Measurements from ENCODE around the gene PIK3CD. TPM values are rescaled to one million over a fixed set of nuclear protein-coding genes. Genes with fewer than 3 reads are reported as not detected.

The PIK3CD gene
- total RNA-seq, 1 experiment from 2014 or later: 43.5 TPM

DNA sequence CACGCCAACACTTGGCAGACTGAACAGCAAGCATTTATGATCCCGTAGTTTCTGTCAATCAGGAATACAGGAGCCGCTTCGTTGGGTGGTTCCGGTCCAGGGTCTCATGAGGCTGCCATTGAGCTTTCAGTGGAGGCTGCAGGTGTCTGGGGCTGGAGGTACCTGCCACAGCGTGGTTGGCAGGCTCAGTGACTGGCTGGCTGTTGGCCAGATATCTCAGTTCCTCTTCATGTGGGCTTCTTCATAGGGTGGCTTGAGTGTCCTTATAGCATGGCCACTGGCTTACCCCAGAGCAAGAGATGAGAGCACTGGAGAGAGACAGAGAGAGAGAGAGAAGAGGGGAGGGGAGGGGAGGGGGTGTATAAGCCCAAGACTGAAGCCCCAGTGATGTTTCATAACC is 29.3 kb downstream of the PIK3CD start:
- no peak overlapping the region for H3K4me2 ChIP-seq (ENCODE audit: low read depth, low read length, poor library complexity, severe bottlenecking)
- peaks cover 4% of the 10 kb centered on the region; the same call in 1 of the 2 replicates for H3K36me3 ChIP-seq (ENCODE audit: insufficient read depth, low read length)
- no peaks in the 10 kb centered on the region for H4K20me1 ChIP-seq (ENCODE audit: insufficient read depth, low read depth, low read length)
- H3K9me2 ChIP-seq (replicated peaks; ENCODE audit: insufficient read depth, low read length): no peaks in the 10 kb centered on the region
- peaks cover 50% of the 10 kb centered on the region for H3K79me2 ChIP-seq (ENCODE audit: low read length)
- no peak overlapping the region for H3K27ac ChIP-seq (ENCODE audit: low read length)
- no peaks in the 10 kb centered on the region for H3K9me3 ChIP-seq (ENCODE audit: low read length)
- H3K4me1 ChIP-seq (ENCODE audit: low read length): peaks cover 13% of the 10 kb centered on the region
- no peaks in the 10 kb centered on the region for H3K27me3 ChIP-seq (ENCODE audit: low read length)
- no peak overlapping the region for H3K4me3 ChIP-seq (ENCODE audit: low read length)
- no peak for DNase-seq
- no peak overlapping the region for H2AFZ ChIP-seq (ENCODE audit: low read length)
- H3K9ac ChIP-seq (ENCODE audit: low read length): no peak overlapping the region

DNA sequence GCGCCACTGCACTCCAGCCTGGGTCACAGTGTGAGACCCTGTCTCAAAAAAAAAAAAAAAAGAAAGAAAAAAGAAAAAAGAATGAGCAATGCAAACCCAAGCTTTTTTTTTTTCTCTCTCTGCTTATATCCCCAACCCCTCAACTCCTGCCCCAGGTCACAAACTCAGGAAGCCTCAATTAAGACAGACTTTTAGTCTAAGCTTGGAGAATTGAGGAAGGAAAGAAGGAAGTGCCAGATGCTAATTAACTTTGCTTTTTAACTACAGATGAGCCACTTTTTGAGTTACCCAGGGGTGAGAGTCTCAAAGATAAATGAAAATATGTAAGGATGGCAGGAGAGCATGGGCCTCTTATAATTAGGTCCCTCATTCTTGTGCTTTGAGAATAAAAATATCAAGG is 33.3 kb downstream of the PIK3CD start:
- H3K27me3 ChIP-seq (ENCODE audit: low read length): no peaks in the 10 kb centered on the region
- H4K20me1 ChIP-seq (ENCODE audit: insufficient read depth, low read depth, low read length): no peaks in the 10 kb centered on the region
- no peak for DNase-seq
- H3K4me1 ChIP-seq (ENCODE audit: low read length): peaks cover 40% of the 10 kb centered on the region
- H3K4me2 ChIP-seq (ENCODE audit: low read depth, low read length, poor library complexity, severe bottlenecking): peak overlapping the region; percentile 0
- no peak overlapping the region for H3K9ac ChIP-seq (ENCODE audit: low read length)
- peaks cover 4% of the 10 kb centered on the region; the same call in 1 of the 2 replicates for H3K36me3 ChIP-seq (ENCODE audit: insufficient read depth, low read length)
- no peak overlapping the region for H3K27ac ChIP-seq (ENCODE audit: low read length)
- no peak overlapping the region for H3K4me3 ChIP-seq (ENCODE audit: low read length)
- H3K79me2 ChIP-seq (ENCODE audit: low read length): peaks cover 61% of the 10 kb centered on the region
- H2AFZ ChIP-seq (ENCODE audit: low read length): no peak overlapping the region
- no peaks in the 10 kb centered on the region for H3K9me3 ChIP-seq (ENCODE audit: low read length)
- H3K9me2 ChIP-seq (replicated peaks; ENCODE audit: insufficient read depth, low read length): no peaks in the 10 kb centered on the region

DNA sequence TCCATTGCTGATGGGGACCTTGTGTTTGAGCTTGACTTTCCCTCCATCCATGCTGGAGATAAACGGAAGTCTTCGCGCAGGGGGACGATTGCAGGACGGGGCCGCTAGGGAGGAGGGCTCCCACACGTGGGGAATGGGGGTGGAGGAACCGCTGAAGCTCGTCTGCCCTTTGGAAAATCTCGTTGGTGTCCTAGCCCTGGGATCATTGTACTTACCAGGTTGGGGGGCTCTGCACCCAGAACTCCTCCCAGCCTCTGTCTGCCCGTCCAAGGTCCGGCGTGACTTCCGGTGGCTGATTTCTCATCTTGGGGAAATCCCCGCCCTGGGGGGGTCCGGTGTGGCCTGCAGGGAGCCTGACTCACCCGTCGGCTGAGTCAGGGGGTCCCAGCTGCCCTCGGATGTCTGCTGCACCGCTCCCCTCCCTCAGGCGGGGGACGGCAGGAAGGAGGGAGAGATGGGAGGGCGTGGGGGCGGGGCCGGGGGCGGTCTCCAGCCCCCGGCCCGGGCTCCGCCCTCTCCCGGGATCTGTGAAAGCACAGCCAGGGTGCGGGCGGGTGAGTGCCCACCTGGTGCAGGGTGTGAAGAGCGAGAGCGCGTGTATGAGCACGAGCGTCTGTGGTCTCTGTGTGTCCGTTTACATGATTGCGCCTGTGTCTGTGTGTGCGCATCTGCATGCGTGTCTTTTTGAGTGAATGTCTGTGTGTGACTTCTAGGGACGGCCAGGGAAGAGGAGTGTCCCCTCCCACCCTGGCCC is 35.8 kb downstream of the PIK3CD start:
- Histone ChIP-seq H3K4me2 (ENCODE audit: low read depth, low read length, poor library complexity, severe bottlenecking) (peak overlapping the region; percentile 71), H2AFZ (ENCODE audit: low read length) (peak overlapping the region; percentile 83), H3K27ac (ENCODE audit: low read length) (peak overlapping the region; percentile 58), H3K4me1 (ENCODE audit: low read length) (peaks cover 49% of the 10 kb centered on the region), H3K79me2 (ENCODE audit: low read length) (peaks cover 60% of the 10 kb centered on the region), H3K9me3 (ENCODE audit: low read length) (no peaks in the 10 kb centered on the region), H3K9ac (ENCODE audit: low read length) (peak overlapping the region; percentile 78), H3K27me3 (ENCODE audit: low read length) (no peaks in the 10 kb centered on the region), H3K9me2 (replicated peaks; ENCODE audit: insufficient read depth, low read length) (no peaks in the 10 kb centered on the region), H3K4me3 (ENCODE audit: low read length) (peak overlapping the region; percentile 80), H4K20me1 (ENCODE audit: insufficient read depth, low read depth, low read length) (no peaks in the 10 kb centered on the region), H3K36me3 (ENCODE audit: insufficient read depth, low read length) (no peaks in the 10 kb centered on the region)
- peak; percentile 87 for DNase-seq

DNA sequence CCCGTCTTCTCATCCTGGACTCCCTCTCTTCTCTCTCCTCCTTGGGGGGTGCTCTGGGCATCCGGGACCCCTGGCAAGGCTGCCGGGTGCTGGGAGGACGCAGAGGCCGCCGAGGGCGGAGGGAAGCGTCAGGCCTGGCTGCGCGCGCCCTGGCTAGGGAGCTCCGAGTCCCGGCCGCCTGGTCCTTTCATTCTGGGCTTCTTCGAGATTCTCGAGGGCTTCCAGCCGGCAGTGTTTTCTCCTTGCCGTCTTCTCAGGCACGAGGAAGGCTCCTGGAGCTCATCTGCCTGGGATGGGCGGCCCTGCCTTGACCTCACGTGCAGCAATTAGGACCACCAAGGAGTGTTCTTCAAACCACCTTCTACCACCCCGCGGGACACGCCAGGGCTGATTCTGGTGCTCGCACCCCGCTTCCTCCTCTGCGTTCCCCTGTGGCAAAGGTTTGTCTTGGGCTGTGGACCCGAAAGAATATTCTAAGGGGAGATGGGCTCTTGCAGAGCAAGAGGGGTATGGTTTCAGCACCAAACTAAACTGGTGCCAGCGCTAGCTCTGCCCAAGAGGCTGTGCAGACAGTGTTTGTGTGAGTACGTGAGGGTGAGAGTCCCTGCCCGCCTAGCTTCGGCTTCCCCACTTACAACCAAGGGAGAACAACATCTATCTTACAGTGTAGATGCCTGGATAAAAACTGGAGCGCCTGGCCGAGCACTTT is 36.5 kb downstream of the PIK3CD start:
- Histone ChIP-seq H4K20me1 (ENCODE audit: insufficient read depth, low read depth, low read length) (no peaks in the 10 kb centered on the region), H3K9me3 (ENCODE audit: low read length) (no peaks in the 10 kb centered on the region), H2AFZ (ENCODE audit: low read length) (peak overlapping the region; percentile 83), H3K27ac (ENCODE audit: low read length) (peak overlapping the region; percentile 58), H3K4me1 (ENCODE audit: low read length) (peaks cover 49% of the 10 kb centered on the region), H3K79me2 (ENCODE audit: low read length) (peaks cover 60% of the 10 kb centered on the region), H3K4me3 (ENCODE audit: low read length) (peak overlapping the region; percentile 80), H3K36me3 (ENCODE audit: insufficient read depth, low read length) (no peaks in the 10 kb centered on the region), H3K9ac (ENCODE audit: low read length) (peak overlapping the region; percentile 78), H3K9me2 (replicated peaks; ENCODE audit: insufficient read depth, low read length) (no peaks in the 10 kb centered on the region), H3K4me2 (ENCODE audit: low read depth, low read length, poor library complexity, severe bottlenecking) (peak overlapping the region; percentile 71), H3K27me3 (ENCODE audit: low read length) (no peaks in the 10 kb centered on the region)
- DNase-seq: peak; percentile 67

DNA sequence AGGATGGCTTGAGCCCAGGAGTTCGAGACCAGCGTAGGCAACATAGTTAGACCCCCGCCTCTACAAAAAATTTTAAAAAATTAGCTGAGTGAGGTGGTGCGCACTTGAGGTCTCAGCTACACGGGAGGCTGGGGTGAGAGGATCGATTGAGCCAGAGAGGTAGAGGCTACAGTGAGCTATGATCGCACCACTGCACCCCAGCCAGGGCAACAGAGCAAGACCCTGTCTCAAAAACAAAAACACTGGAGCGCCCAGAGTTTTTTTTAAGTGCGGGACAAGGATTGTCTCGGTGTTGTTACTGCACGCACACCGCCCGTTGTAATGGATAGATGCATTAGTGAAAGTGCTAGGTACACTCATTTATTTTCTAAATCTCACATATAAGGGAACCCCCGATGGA is 37.1 kb downstream of the PIK3CD start:
- H3K4me1 ChIP-seq (ENCODE audit: low read length): peaks cover 49% of the 10 kb centered on the region
- no peaks in the 10 kb centered on the region for H3K9me2 ChIP-seq (replicated peaks; ENCODE audit: insufficient read depth, low read length)
- peaks cover 56% of the 10 kb centered on the region for H3K79me2 ChIP-seq (ENCODE audit: low read length)
- H4K20me1 ChIP-seq (ENCODE audit: insufficient read depth, low read depth, low read length): no peaks in the 10 kb centered on the region
- H3K4me2 ChIP-seq (ENCODE audit: low read depth, low read length, poor library complexity, severe bottlenecking): peak overlapping the region; percentile 71
- H3K4me3 ChIP-seq (ENCODE audit: low read length): peak overlapping the region; percentile 80
- H3K27ac ChIP-seq (ENCODE audit: low read length): peak overlapping the region; percentile 58
- no peak for DNase-seq
- H3K27me3 ChIP-seq (ENCODE audit: low read length): no peaks in the 10 kb centered on the region
- H2AFZ ChIP-seq (ENCODE audit: low read length): no peak overlapping the region
- H3K9me3 ChIP-seq (ENCODE audit: low read length): no peaks in the 10 kb centered on the region
- no peaks in the 10 kb centered on the region for H3K36me3 ChIP-seq (ENCODE audit: insufficient read depth, low read length)
- H3K9ac ChIP-seq (ENCODE audit: low read length): peak overlapping the region; percentile 78

DNA sequence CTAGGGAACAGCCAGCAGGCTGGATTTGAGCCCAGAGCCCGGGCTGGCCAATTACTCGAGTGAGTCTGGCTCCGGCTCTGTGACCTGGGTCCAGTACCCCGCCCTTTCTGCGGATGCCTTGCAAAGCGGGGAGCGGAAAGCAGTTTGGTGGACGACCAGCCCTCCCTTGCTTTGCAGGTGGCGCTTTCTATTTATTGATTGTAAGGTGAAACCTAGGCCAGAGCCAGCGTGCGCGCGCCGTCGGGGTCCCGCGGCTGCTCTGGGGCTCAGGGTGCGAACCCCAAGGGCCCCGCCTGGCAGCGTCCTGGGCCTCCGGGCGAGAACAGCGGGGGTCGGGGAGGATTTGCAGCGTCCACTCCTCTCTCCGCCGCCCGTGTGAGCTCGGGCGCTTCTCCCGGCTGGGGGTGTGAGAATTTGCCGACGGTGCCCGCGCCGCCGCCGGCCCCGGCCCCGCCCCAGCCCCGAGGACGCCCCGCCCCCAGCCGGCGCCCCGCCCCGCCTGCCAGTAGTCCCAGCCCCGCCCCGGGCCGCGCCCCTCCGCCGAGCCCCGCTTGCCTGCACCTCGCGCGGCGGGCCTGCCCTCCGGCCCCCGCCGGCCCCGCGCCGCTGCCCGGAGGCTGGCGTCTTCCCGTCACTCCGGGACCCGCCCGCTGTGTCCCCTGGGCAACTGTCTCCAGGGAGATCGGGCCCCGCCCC is 37.6 kb downstream of the PIK3CD start:
- Histone ChIP-seq H4K20me1 (ENCODE audit: insufficient read depth, low read depth, low read length) (no peaks in the 10 kb centered on the region), H3K4me2 (ENCODE audit: low read depth, low read length, poor library complexity, severe bottlenecking) (peak overlapping the region; percentile 71), H2AFZ (ENCODE audit: low read length) (no peak overlapping the region), H3K4me1 (ENCODE audit: low read length) (peaks cover 49% of the 10 kb centered on the region), H3K36me3 (ENCODE audit: insufficient read depth, low read length) (no peaks in the 10 kb centered on the region), H3K9me3 (ENCODE audit: low read length) (no peaks in the 10 kb centered on the region), H3K27ac (ENCODE audit: low read length) (peak overlapping the region; percentile 58), H3K4me3 (ENCODE audit: low read length) (peak overlapping the region; percentile 80), H3K9me2 (replicated peaks; ENCODE audit: insufficient read depth, low read length) (no peaks in the 10 kb centered on the region), H3K79me2 (ENCODE audit: low read length) (peaks cover 51% of the 10 kb centered on the region), H3K27me3 (ENCODE audit: low read length) (no peaks in the 10 kb centered on the region), H3K9ac (ENCODE audit: low read length) (peak overlapping the region; percentile 78)
- DNase-seq: peak; percentile 95

DNA sequence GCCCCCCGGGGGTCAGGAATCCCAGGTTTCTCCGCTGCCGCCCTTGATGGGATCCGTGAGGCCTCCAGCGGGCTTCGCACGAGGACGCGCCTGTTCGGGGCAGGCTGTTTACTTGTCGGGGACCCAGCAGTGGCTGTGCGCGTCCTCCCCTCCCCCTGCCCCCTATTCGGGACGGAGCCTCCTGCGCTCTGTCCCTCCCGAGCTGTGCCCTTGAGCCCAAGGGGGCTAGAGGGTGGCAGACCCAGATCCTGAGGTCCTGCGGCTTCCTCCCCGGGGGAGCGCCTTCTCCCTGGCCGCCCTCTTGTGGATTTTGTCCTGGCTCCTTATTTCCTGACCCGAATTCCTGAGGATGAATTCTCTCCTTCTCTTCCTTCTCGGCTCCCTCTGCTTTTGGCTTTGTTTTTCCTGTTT is 38.4 kb downstream of the PIK3CD start:
- H3K79me2 ChIP-seq (ENCODE audit: low read length): peaks cover 45% of the 10 kb centered on the region
- no peaks in the 10 kb centered on the region for H3K9me2 ChIP-seq (replicated peaks; ENCODE audit: insufficient read depth, low read length)
- H3K9me3 ChIP-seq (ENCODE audit: low read length): no peaks in the 10 kb centered on the region
- H3K4me1 ChIP-seq (ENCODE audit: low read length): peaks cover 46% of the 10 kb centered on the region
- no peaks in the 10 kb centered on the region for H3K36me3 ChIP-seq (ENCODE audit: insufficient read depth, low read length)
- H2AFZ ChIP-seq (ENCODE audit: low read length): no peak overlapping the region
- H3K27ac ChIP-seq (ENCODE audit: low read length): 0 out of 2 replicates have a peak overlapping the region, but pooled peaks have one; percentile 15
- DNase-seq: no peak
- no peaks in the 10 kb centered on the region for H4K20me1 ChIP-seq (ENCODE audit: insufficient read depth, low read depth, low read length)
- H3K27me3 ChIP-seq (ENCODE audit: low read length): no peaks in the 10 kb centered on the region
- no peak overlapping the region; the same call in 1 of the 2 replicates for H3K4me3 ChIP-seq (ENCODE audit: low read length)
- no peak overlapping the region for H3K9ac ChIP-seq (ENCODE audit: low read length)
- peak overlapping the region; percentile 36 for H3K4me2 ChIP-seq (ENCODE audit: low read depth, low read length, poor library complexity, severe bottlenecking)

All from Karpas-422 (cell line).